NK-92 treated with Interleukin-12 subunit alpha and Interleukin-12 subunit beta, amount 100 ng/mL, for 24 hours (cell line): Measurements from ENCODE around the gene RACK1.

ENCODE experiments used
- DNase-seq: peaks from one replicate; lab custom pipeline; 2025; lab: John Stamatoyannopoulos, UW

Gene RACK1

GRCh38 chr5:181233801-181234454 is 9.8 kb downstream of the RACK1 start:
- no peak for DNase-seq

- no peak for DNase-seq
These were observed 10.5 kb downstream of the RACK1 start for GRCh38 chr5:181233088-181233800.

- no peak for DNase-seq
These were observed 11.1 kb downstream of the RACK1 start for GRCh38 chr5:181232593-181232992.

- DNase-seq, result no peak
These were observed 12.3 kb downstream of the RACK1 start for GRCh38 chr5:181231432-181231831.

- DNase-seq, result no peak
These were observed 13.2 kb downstream of the RACK1 start for GRCh38 chr5:181230551-181230950.

GRCh38 chr5:181229996-181230395 is 13.7 kb downstream of the RACK1 start:
- no peak for DNase-seq

- no peak for DNase-seq
These were observed 19.1 kb downstream of the RACK1 start for GRCh38 chr5:181224390-181225229.

- DNase-seq, result no peak
These were observed 19.8 kb downstream of the RACK1 start for GRCh38 chr5:181223729-181224389.

- no peak for DNase-seq
These were observed 20.5 kb downstream of the RACK1 start, which contains the start of gene TRIM41 for GRCh38 chr5:181223058-181223728. Gene TRIM41 (plus strand): TSS chr5:181223281. CDS start chr5:181224000, 719 bp downstream.

- no peak for DNase-seq
These were observed 21.1 kb downstream of the RACK1 start for GRCh38 chr5:181222630-181223057.

GRCh38 chr5:181221792-181222629 is 21.7 kb downstream of the RACK1 start:
- no peak for DNase-seq

GRCh38 chr5:181221105-181221791 is 22.5 kb downstream of the RACK1 start:
- no peak for DNase-seq

GRCh38 chr5:181220178-181220515 is 23.6 kb downstream of the RACK1 start:
- DNase-seq, result no peak

- no peak for DNase-seq
These were observed 24.2 kb downstream of the RACK1 start for GRCh38 chr5:181219262-181220177.

- no peak for DNase-seq
These were observed 24.9 kb downstream of the RACK1 start for GRCh38 chr5:181218795-181219124.

- DNase-seq, result no peak
These were observed 26.0 kb downstream of the RACK1 start for GRCh38 chr5:181217803-181218062.

- no peak for DNase-seq
These were observed 26.4 kb downstream of the RACK1 start for GRCh38 chr5:181217111-181217802.

- no peak for DNase-seq
These were observed 27.4 kb downstream of the RACK1 start for GRCh38 chr5:181215997-181216989.
